Panc1 (cell line): ENCODE measurements around the gene FAS. TPM values are rescaled to one million over a fixed set of nuclear protein-coding genes. Genes with fewer than 3 reads are reported as not detected.

ENCODE experiments used
- ATAC-seq: fragments of 200-7000 bp; cut with Tn5 transposase; 2 replicates; pipeline ENCODE4 v1.9.1; 2020; ENCODE audit warnings: mild to moderate bottlenecking, moderate library complexity
- BruUV-seq: library from RNA; stranded (reverse); fragments of 400-500 nt; replicated peaks from 2 replicates; lab custom pipeline; 2021; lab: Mats Ljungman, UMichigan
- CTCF ChIA-PET: fragments of 300-600 bp; sonication (Branson Sonifier 250); formaldehyde crosslinking; loops from one replicate; lab custom pipeline; 2022; ENCODE audit warnings: antibody characterized with exemption; lab: Charles Lee
- POLR2A ChIA-PET: fragments of 300-600 bp; sonication (Branson Sonifier 250); formaldehyde crosslinking; loops from one replicate; lab custom pipeline; 2022; ENCODE audit warnings: antibody characterized with exemption; lab: Charles Lee
- DNase-seq: peaks from one replicate; pipeline ENCODE4 v3.0.0-alpha.2; 2010; ENCODE audit warnings: low read depth, low spot score
- H3K27ac ChIP-seq: 2 replicates; pipeline ENCODE4 v1.5.1; 2011; ENCODE audit warnings: mild to moderate bottlenecking, low read length, inconsistent platforms
- H3K27me3 ChIP-seq: fragments of 200-500 bp; sonication (Bioruptor generic); 2 replicates; pipeline ENCODE4 v1.6.0; 2014; ENCODE audit warnings: low read length, inconsistent platforms; ENCODE audit not compliant: control insufficient read depth, insufficient read depth
- H3K36me3 ChIP-seq: fragments of 200-500 bp; sonication (Bioruptor generic); 2 replicates; pipeline ENCODE4 v1.5.1; 2014; ENCODE audit warnings: inconsistent platforms, mild to moderate bottlenecking, low read length, moderate library complexity; ENCODE audit not compliant: control insufficient read depth, insufficient read depth
- H3K4me1 ChIP-seq: 2 replicates; pipeline ENCODE4 v1.5.1; 2011; ENCODE audit warnings: inconsistent platforms, mild to moderate bottlenecking, low read length, moderate library complexity; ENCODE audit not compliant: control insufficient read depth, insufficient read depth
- H3K4me3 ChIP-seq, 2 experiments: 2 replicates each; pipeline ENCODE4 v1.5.1; 2011 to 2012; ENCODE audit warnings: low read depth in 2 of 2, low read length in 2 of 2, mild to moderate bottlenecking in 2 of 2, inconsistent platforms in 1 of 2, moderate library complexity in 1 of 2
- H3K9me3 ChIP-seq: fragments of 200-500 bp; sonication (Bioruptor generic); 2 replicates; pipeline ENCODE4 v1.5.1; 2014; ENCODE audit warnings: low read depth, mild to moderate bottlenecking, inconsistent platforms, low read length, moderate library complexity; ENCODE audit not compliant: control insufficient read depth, insufficient read depth
- POLR2AphosphoS5 ChIP-seq: IDR thresholded peaks from 2 replicates; pipeline ENCODE4 v1.6.1; 2012; ENCODE audit warnings: mild to moderate bottlenecking, low read depth, low read length, moderate library complexity
- SIN3A ChIP-seq: IDR thresholded peaks from 2 replicates; pipeline ENCODE4 v1.6.1; 2012; ENCODE audit warnings: low read depth, mild to moderate bottlenecking, low read length, moderate library complexity, borderline replicate concordance; ENCODE audit not compliant: insufficient read depth
- TCF7L2 ChIP-seq: IDR thresholded peaks from 2 replicates; pipeline ENCODE4 v1.6.1; 2011; ENCODE audit warnings: mild to moderate bottlenecking, low read depth, low read length, inconsistent platforms
- in situ Hi-C: cut with HindIII; loops from 2 replicates; pipeline ENCODE4 v1.10.0; 2016; ENCODE audit warnings: low sequenced_read_pairs, low pct_unique_long_range_greater_than_20kb
- intact Hi-C: fragments of 100-400 bp; cut with micrococcal nuclease; formaldehyde crosslinking; loops from one replicate; pipeline ENCODE4 v1.10.0; 2022; ENCODE audit not compliant: unreplicated experiment
- total RNA-seq: library from RNA; stranded (reverse); gene quantifications from one replicate; pipeline ENCODE4 v1.2.1, GENCODE V29; 2021; ENCODE audit not compliant: unreplicated experiment
- TF ChIP-seq, protein P1 (sequence below): fragments of 450-650 bp; IDR thresholded peaks from 2 replicates; pipeline ENCODE4 v1.5.1; 2017; ENCODE audit warnings: mild to moderate bottlenecking
- TF ChIP-seq, protein P2 (sequence below), 2 experiments: IDR thresholded peaks; 2 replicates each; pipeline ENCODE4 v1.6.1; 2011 to 2012; ENCODE audit warnings: low read depth in 2 of 2, control low read depth in 1 of 2, low read length in 1 of 2, mild to moderate bottlenecking in 1 of 2, moderate library complexity in 1 of 2; ENCODE audit not compliant: insufficient read depth in 1 of 2

FAS gene
- total RNA-seq, 1 experiment from 2014 or later = 8.1 TPM

DNA sequence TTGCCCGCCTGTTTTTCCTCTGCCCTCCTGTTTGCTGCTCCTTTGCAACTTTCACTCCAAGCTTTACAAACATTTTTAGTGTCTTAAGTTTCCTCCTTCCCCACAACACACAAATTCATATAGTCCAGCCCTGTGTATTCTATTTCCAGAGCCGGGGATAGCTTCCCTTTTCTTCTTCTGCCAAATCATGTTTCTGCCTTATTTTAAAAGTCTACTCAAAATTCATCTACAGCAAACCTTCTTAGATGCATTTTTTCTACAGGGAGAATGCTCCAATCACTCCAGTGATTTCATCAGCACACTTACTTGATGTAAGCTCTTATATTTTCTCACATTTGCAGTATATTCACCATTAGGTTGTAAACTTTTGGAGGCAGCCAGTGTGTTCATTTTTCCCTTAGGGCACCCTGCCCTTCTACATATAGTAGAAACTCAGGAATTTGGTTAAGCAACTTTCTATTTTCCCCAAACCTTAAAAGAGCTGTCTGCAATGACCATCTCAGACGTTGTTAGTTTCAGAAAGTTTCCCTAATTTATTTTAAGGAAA is 25.7 kb upstream of the FAS start:
- POLR2A ChIA-PET = no interaction called here
- H3K4me1 ChIP-seq = no peaks in the 10 kb centered on the region
- H3K27me3 ChIP-seq = no peaks in the 10 kb centered on the region; the same call in 1 of the 2 replicates
- intact Hi-C loops = no loop called here
- H3K4me3 ChIP-seq = no peak overlapping the region
- no peak for DNase-seq
- no peaks in the 10 kb centered on the region for H3K9me3 ChIP-seq
- CTCF ChIA-PET = no interaction called here
- no TSS peak for BruUV-seq
- ATAC-seq = no peak
- H3K27ac ChIP-seq = no peak overlapping the region
- TF ChIP-seq, protein P1, sequence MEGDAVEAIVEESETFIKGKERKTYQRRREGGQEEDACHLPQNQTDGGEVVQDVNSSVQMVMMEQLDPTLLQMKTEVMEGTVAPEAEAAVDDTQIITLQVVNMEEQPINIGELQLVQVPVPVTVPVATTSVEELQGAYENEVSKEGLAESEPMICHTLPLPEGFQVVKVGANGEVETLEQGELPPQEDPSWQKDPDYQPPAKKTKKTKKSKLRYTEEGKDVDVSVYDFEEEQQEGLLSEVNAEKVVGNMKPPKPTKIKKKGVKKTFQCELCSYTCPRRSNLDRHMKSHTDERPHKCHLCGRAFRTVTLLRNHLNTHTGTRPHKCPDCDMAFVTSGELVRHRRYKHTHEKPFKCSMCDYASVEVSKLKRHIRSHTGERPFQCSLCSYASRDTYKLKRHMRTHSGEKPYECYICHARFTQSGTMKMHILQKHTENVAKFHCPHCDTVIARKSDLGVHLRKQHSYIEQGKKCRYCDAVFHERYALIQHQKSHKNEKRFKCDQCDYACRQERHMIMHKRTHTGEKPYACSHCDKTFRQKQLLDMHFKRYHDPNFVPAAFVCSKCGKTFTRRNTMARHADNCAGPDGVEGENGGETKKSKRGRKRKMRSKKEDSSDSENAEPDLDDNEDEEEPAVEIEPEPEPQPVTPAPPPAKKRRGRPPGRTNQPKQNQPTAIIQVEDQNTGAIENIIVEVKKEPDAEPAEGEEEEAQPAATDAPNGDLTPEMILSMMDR = no peak
- TF ChIP-seq SIN3A (no peak), POLR2AphosphoS5 (no peak), TCF7L2 (no peak)
- in situ Hi-C loops = no loop called here
- no peaks in the 10 kb centered on the region for H3K36me3 ChIP-seq

DNA sequence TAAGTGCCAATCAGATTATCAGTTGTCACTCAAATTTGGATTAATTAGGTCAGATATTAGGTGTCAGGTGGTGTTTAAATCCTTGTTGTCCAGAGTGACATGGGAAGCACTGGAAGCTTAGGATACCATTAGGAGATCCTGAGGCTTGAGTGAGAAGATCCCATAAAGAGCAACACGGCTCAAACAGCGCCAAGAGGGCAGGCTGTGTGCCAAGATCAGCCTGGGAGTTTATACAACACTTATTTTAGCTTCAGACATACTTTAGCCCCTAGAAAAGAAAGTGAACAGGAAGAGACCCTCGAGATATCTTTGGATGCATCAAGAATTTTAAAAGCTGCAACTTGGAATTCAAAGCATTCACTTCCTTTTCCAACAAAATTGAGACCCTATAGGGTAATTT is 23.8 kb upstream of the FAS start:
- intact Hi-C loops (no loop called here), in situ Hi-C loops (no loop called here)
- Histone ChIP-seq H3K36me3 (no peaks in the 10 kb centered on the region), H3K9me3 (no peaks in the 10 kb centered on the region), H3K4me1 (no peaks in the 10 kb centered on the region), H3K27ac (no peak overlapping the region), H3K27me3 (no peaks in the 10 kb centered on the region; the same call in 1 of the 2 replicates), H3K4me3 (no peak overlapping the region)
- POLR2A ChIA-PET = no interaction called here
- TF ChIP-seq, protein P2, sequence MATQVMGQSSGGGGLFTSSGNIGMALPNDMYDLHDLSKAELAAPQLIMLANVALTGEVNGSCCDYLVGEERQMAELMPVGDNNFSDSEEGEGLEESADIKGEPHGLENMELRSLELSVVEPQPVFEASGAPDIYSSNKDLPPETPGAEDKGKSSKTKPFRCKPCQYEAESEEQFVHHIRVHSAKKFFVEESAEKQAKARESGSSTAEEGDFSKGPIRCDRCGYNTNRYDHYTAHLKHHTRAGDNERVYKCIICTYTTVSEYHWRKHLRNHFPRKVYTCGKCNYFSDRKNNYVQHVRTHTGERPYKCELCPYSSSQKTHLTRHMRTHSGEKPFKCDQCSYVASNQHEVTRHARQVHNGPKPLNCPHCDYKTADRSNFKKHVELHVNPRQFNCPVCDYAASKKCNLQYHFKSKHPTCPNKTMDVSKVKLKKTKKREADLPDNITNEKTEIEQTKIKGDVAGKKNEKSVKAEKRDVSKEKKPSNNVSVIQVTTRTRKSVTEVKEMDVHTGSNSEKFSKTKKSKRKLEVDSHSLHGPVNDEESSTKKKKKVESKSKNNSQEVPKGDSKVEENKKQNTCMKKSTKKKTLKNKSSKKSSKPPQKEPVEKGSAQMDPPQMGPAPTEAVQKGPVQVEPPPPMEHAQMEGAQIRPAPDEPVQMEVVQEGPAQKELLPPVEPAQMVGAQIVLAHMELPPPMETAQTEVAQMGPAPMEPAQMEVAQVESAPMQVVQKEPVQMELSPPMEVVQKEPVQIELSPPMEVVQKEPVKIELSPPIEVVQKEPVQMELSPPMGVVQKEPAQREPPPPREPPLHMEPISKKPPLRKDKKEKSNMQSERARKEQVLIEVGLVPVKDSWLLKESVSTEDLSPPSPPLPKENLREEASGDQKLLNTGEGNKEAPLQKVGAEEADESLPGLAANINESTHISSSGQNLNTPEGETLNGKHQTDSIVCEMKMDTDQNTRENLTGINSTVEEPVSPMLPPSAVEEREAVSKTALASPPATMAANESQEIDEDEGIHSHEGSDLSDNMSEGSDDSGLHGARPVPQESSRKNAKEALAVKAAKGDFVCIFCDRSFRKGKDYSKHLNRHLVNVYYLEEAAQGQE (IDR thresholded peaks at IDR 0.05; ENCODE audit: insufficient read depth in 1 of 2, low read depth in 2 of 2, low read length in 1 of 2) = no peak
- TF ChIP-seq TCF7L2 (no peak), SIN3A (no peak), POLR2AphosphoS5 (no peak)
- TF ChIP-seq, protein P1 = no peak
- BruUV-seq = no TSS peak
- CTCF ChIA-PET = no interaction called here
- DNase-seq (no peak), ATAC-seq (no peak)
